ENCODE data around the gene YIPF4.
A peak's percentile ranks its signal among the peaks of the same experiment; 100 is the strongest.
"Not testable (repeated sequence)": the region's sequence is repeated elsewhere in the genome, so short reads cannot be mapped to it uniquely, and the experiment has no call there.

Gene YIPF4

GRCh38 chr2:32277674-32278477, at the start of gene YIPF4:
Gene YIPF4 (plus strand): TSS chr2:32277904. CDS start chr2:32278156, 252 bp downstream.
- peak; percentile 90 for DNase-seq

GRCh38 chr2:32228181-32228580, 49.5 kb upstream of the YIPF4 start:
- DNase-seq: no peak

- no peak for DNase-seq
Observed at GRCh38 chr2:32229635-32230034, 48.1 kb upstream of the YIPF4 start.

GRCh38 chr2:32231959-32232358, 45.7 kb upstream of the YIPF4 start:
- DNase-seq: no peak

DNA sequence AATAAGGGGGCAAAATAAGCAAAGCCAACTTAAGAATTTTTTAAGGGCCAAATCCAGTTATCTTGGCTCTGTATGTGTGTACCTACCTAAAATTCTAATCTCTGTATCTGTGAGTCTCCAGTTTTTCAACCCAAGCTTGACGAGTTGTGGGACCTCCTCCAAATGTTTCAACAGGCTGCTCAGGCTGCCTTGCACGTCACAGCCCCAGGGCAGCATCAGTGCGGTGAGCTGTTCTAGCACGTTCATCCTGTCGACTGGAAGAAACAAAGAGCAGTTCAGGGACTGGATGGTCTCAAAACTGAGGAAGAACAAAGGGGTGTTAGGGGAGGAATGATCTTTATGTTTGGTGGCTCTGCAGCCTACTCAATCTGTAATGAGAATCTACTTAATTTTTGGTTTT, 42.4 kb upstream of the YIPF4 start:
- DNase-seq: no peak

DNA sequence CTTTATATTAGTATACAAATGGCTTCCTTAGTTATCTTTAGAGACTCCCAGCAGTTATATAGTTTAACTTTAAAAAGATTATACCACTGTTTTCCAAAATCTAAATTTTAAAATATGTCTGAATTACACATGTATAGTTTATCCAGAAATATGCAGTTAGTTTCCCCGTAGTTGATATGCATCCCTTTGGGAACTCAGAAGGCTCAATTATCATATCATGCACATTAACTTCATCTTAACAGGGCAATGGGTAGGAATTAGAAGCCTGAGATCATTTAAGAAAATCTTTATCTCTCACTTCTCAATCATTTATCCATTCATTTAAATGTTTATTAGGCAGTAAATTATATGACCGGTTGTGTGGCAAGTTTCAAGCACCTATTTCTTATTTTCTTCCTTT, 40.2 kb upstream of the YIPF4 start:
- DNase-seq: no peak

DNA sequence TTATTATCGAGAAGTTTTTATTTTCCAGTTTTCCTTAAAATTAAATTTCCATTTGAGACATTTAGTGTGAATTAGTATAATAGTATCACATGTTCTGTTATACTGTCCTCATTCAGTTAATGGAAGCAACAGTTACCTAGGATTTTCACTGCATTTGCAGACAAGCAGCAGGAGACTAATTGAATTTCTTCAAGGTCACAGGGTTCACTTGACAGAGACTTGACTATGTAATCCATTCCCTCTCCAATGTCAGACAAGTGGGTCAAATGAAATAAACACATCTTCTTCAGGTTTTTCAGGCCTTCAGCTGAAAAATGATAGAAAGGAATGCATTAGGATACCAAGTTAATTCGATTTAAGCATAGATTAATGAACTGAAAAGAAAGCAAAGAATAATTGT, 39.7 kb upstream of the YIPF4 start:
- no peak for DNase-seq

GRCh38 chr2:32242331-32242730, 35.4 kb upstream of the YIPF4 start:
- DNase-seq: no peak

DNA sequence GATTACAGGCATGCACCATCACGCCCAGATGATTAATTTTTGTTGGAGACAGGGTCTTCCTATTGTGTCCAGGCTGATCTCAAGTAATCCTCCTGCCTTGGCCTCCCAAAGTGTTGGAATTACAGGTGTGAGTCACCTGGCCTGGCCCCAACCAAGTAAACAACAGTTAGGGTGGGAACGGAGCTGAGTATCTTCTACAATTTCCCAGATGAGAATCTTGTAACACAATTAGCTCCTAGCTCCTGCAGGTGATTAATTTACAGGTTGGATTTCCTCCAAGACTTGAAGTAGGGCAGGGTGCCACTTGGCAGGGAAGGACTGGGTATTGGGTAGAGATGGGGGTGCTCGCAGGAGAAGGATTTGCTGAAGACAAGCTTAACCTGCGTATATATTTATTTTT, 30.8 kb upstream of the YIPF4 start:
- DNase-seq: no peak

DNA sequence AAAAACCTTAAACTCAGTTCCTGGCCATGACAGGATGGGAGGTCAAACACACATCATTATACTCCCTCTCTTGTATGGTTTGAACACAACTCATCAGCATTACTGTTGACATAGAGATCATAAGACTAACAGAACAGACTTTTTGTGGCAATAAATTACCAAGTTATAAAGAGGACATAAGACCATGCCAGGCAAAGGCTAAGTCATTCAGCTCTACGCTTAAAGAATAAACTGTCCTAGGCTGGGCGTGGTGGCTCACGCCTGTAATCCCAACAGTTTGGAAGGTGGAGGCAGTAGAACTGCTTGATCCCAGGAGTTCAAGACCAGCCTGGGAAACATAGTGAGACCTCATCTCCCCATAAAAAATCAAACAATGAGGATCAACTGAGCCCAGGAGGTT, 29.4 kb upstream of the YIPF4 start:
- DNase-seq: no peak

DNA sequence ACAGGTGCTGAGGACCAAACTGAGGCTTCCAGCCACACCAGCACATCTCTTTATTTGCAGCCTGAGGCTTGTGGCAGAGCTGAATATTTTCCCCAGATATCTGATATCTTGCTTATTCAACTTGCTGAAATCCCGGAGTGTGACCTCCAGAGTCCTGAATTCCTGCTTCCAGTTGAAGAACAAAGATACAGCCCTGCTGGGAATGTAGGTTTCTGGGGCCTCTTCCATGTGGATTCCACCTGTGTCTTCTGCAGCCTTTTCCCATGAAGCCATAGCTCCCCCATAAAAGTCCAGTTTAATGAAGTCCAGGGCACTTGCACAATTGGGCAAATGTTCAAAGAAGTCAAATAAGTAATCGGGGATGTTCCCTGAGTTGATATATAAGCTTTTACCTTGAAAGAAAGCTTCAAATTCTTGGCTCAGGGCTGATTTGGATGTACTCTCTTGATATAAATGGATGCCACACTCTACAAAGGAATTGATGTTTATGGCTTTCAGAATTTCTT, 27.9 kb upstream of the YIPF4 start:
- DNase-seq: no peak

DNA sequence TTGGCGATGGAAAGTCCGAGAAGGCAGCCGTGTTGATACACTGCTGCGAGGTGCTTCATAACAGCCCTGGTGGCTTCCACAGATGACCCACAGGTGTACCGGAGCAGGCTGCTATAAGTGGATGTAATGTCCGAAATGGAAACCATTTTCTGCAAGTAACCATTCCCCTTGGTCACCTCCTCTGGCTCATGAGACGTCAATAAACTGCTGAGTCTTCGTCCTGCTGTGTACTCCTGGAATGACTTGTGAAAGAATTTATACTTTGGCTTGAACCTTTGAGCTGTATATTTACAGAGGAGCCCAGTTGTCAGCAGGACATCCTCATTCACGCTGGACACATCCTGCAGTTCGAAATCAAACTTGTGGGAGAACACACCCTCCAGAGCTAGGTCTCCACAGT, 27.4 kb upstream of the YIPF4 start:
- no peak for DNase-seq

GRCh38 chr2:32258242-32258641, 19.5 kb upstream of the YIPF4 start:
- DNase-seq: no peak

DNA sequence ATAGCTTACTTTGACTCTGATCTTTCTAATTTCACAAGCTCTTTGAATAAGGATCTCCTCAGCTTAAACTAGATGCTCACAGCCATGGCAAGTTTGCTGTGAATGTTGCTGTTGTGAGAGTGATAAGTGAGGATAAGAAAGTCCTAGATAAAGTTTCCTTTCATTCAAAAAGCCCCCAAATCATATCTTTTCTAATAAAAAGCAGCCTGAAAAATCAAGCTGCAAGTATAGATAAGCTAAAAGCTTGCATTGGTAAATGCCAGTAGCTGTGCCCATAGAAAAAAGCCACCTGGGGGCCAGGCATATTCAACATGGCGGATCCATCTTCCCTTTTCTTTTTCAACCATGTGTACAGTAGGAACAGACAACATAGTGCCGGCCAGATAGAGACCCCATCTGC, 17.3 kb upstream of the YIPF4 start:
- no peak for DNase-seq

GRCh38 chr2:32262105-32262504, 15.6 kb upstream of the YIPF4 start:
- DNase-seq: no peak

- no peak for DNase-seq
Observed at GRCh38 chr2:32264422-32265105, 13.1 kb upstream of the YIPF4 start, which contains the start of gene NLRC4. Gene NLRC4 (minus strand): TSS chr2:32264886. CDS start chr2:32256775, 8,111 bp downstream.

DNA sequence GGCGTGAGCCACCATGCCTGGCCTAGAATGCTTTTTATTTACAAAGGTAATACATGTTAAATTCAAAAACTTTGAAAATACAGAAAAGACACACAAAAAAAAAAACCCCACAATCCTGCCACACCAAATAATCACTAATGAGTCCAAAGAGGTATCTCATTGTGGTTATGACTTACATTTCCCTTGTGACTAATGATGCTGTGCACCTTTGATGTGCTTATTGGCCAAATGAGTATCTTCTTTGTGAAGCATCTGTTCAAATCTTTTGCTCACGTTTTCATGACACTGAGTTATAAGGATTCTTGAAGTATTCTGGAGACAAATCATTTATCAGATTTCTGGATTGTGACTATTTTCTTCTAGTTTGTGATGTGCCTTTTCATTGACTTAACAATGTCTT, 6.6 kb upstream of the YIPF4 start:
- DNase-seq: no peak

DNA sequence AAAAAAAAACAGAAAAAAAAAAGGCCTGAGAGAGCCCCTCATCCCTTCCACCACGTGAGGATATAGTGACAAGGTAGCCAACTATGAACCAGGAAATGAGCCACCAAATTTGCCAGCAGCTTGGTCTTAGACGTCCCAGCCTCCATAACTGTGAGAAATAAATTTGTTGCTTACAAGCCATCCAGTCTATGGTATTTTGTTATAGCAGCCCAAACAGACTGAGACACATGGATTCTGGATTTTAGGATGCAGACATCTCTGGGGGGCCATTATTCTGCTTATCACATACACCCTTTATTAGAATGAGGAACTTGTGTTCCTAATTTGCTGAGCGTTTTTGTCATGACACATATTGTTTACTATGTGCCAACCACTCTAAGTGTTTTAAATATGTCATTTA, 5.4 kb upstream of the YIPF4 start:
- no peak for DNase-seq

- no peak for DNase-seq
Observed at GRCh38 chr2:32274289-32274688, 3.4 kb upstream of the YIPF4 start.

- DNase-seq: not testable (repeated sequence)
Observed at GRCh38 chr2:32275790-32276189, 1.9 kb upstream of the YIPF4 start.

DNA sequence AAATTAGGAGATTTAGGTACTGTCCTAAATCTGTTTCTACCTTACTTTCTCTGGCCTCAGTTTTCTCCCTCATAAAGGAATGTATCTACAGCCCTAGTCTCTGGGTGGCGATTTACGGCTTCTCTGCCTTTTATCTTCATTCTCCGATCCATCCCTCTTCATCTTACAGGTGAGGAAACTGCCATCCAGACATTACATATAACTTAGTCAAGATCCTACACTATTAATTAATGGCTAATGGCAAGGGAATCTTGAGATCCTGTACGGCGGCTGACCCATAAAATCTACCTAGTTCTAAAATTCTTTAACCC, 386 bp upstream of the YIPF4 start:
- no peak for DNase-seq

DNA sequence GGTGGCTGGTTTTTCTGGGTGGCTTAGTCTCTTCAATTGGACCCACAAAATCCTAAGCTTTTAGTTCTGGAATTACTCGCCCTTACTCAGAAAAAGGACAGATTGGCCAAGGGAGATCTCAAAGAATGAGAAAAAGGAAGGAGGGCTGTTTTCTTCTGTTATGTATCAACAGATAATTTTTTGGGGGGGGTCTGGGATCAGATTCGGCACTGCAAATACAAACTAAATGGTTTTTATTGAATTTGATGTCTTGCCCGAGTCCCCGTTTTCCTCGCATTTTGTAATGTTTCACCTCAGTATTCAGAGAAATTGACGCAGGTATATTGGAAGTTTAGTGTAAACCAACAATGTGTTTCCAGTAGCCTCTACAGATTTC, 762 bp downstream of the YIPF4 start:
- no peak for DNase-seq

DNA sequence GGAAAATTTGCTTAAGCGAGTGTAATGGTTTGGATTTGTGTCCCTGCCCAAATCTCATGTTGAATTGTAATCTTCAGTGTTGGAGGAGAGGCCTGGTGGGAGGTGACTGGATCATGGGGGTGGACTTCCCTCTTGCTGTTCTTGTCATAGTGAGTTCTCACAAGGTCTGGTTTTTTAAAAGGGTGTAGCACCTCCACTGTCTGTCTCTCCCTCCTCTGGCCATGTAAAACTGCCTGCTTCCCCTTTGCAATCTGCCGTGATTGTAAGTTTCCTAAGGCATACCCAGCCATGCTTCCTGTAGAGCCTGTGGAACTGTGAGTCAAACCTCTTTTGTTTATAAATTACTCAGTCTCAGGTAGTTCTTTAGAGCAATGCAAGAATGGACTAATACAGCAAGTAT, 6.6 kb downstream of the YIPF4 start:
- no peak for DNase-seq

DNA sequence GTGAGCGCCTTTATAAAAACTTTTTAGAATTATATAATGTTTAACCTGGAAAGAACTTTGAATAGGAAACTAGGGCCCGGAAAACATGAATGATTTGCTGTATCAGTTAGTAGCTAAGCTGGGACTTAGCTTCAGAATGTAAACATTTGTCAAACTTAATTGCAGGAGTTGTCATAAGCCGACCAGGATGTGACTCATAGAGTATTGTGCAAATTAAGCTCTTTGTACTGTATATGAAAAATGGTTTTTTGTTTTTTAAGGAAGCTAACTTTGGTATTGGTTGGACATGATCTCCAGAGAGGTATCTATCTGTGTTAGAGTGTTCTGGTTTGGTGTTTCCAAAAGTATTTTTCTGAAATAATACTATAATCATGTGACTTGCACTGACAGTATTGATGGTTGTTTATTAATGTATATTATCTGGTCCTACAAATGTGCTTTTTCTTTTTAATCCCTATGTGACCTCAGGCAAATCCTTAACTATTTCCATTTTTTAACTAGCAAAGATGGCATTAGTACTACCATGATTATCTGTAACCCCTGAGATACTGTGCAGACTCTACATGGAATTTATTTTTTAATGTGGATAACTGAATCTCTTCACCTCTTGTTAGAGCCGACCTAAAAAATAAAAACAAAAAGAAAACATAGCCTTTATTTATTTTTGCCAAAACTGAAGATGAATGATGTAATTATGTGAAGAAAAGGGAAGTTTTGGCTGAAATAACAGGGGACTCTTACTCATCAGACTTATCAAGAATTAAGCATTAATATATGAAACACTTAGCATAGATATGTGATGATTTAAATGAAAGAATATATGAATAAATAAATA, 11.7 kb downstream of the YIPF4 start:
- DNase-seq: no peak
